Smooth muscle cell (in vitro differentiated cells): ENCODE results near the gene ITIH1. TPM values are rescaled to one million over a fixed set of nuclear protein-coding genes. Genes with fewer than 3 reads are reported as not detected.

ENCODE experiments used
- DNase-seq: peaks from one replicate; lab custom pipeline; 2025; ENCODE audit not compliant: unreplicated experiment; lab: John Stamatoyannopoulos, UW
- H2AFZ ChIP-seq: fragments of 200-600 bp; sonication (generic); 2 replicates; pipeline ENCODE4 v1.6.0; 2016; ENCODE audit warnings: antibody characterized with exemption, low read depth, mild to moderate bottlenecking
- H3F3A ChIP-seq: fragments of 200-600 bp; sonication (generic); 2 replicates; pipeline ENCODE4 v1.6.0; 2017; ENCODE audit warnings: antibody characterized with exemption, low read depth
- H3K27ac ChIP-seq: fragments of 200-600 bp; sonication (generic); 2 replicates; pipeline ENCODE4 v1.5.1; 2016; ENCODE audit warnings: low read depth, mild to moderate bottlenecking
- H3K27me3 ChIP-seq: fragments of 200-600 bp; sonication (generic); 2 replicates; pipeline ENCODE4 v1.6.1; 2016; ENCODE audit warnings: low read depth, mild to moderate bottlenecking
- H3K36me3 ChIP-seq: fragments of 200-600 bp; sonication (generic); 2 replicates; pipeline ENCODE4 v1.5.1; 2016; ENCODE audit warnings: low read depth
- H3K4me1 ChIP-seq: fragments of 200-600 bp; sonication (generic); 2 replicates; pipeline ENCODE4 v1.5.1; 2016; ENCODE audit warnings: low read depth
- H3K4me2 ChIP-seq: fragments of 200-600 bp; sonication (generic); 2 replicates; pipeline ENCODE4 v1.6.0; 2016; ENCODE audit warnings: mild to moderate bottlenecking
- H3K4me3 ChIP-seq: fragments of 200-600 bp; sonication (generic); 2 replicates; pipeline ENCODE4 v1.5.1; 2016; ENCODE audit warnings: mild to moderate bottlenecking
- H3K79me2 ChIP-seq: fragments of 200-600 bp; sonication (generic); 2 replicates; pipeline ENCODE4 v1.6.0; 2016; ENCODE audit warnings: low read depth, mild to moderate bottlenecking
- H3K9ac ChIP-seq: fragments of 200-600 bp; sonication (generic); 2 replicates; pipeline ENCODE4 v1.6.0; 2016; ENCODE audit warnings: low read depth
- H3K9me3 ChIP-seq: fragments of 200-600 bp; sonication (generic); replicated peaks from 2 replicates; pipeline ENCODE4 v1.5.1; 2016; ENCODE audit warnings: low read depth
- H4K20me1 ChIP-seq: fragments of 200-600 bp; sonication (generic); 2 replicates; pipeline ENCODE4 v1.6.0; 2016; ENCODE audit warnings: low read depth
- WGBS: methylation state at CpG from one replicate; pipeline ENCODE4 v1.1.7; 2016; ENCODE audit warnings: low lambda C conversion rate; 5-methylcytosine and 5-hydroxymethylcytosine counted together
- polyA plus RNA-seq: library from polyadenylated mRNA; unstranded; fragments of >200 nt; fragmentation: Nextera tagmentation; extraction: Ambion mirVana; gene quantifications from 2 replicates; pipeline ENCODE4 v1.2.1, GENCODE V29; 2016
- total RNA-seq: library from RNA; depleted of rRNA; stranded (reverse); fragments of >200 nt; gene quantifications from 2 replicates; pipeline ENCODE4 v1.2.3, GENCODE V29; 2014
- TF ChIP-seq, protein P1 (sequence below): fragments of 200-600 bp; sonication (generic); IDR thresholded peaks from 2 replicates; pipeline ENCODE4 v1.5.1; 2017; ENCODE audit warnings: borderline replicate concordance, mild to moderate bottlenecking, antibody characterized with exemption; ENCODE audit not compliant: insufficient read depth, poor library complexity, severe bottlenecking

ITIH1 gene
- total and polyA plus RNA-seq, 2 experiments from 2014 or later, result not detected

DNA sequence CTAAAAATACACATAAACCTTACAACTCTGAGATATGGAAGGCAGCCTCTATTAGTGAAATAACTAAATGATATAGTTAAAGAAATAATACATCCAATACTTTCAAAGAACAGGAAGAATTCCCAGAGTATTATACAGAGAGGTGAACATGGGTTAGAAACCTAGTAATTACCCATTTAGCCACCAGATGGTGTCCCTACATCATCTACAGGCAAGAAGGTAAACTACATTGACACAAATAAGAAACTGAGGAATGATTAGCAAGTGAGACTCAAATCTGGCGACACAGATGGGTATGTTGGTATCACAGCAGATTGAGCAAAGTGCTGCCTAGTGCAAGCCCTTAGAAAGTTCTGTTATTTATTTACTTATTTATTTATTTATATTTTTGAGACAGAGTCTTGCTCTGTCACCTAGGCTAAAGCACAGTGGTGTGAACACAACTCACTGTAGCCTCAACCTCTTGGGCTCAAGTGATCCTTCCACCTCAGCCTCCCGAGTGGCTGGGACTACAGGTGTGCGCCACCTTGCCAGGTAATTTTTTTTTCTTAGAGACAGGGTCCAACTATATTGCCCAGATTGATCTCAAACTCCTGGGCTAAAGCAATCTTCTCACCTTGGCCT is 34.9 kb upstream of the ITIH1 start:
- no peak overlapping the region for H3K9ac ChIP-seq
- WGBS, result 93% methylated on average over 3 of the region's 3 CpGs
- H3K4me3 ChIP-seq, result no peak overlapping the region
- no peaks in the 10 kb centered on the region for H3K9me3 ChIP-seq
- no peaks in the 10 kb centered on the region for H3F3A ChIP-seq
- no peaks in the 10 kb centered on the region for H3K4me1 ChIP-seq
- no peak overlapping the region for H2AFZ ChIP-seq
- no peak for DNase-seq
- H3K27me3 ChIP-seq, result no peaks in the 10 kb centered on the region
- H4K20me1 ChIP-seq, result no peaks in the 10 kb centered on the region
- no peak overlapping the region for H3K27ac ChIP-seq
- H3K4me2 ChIP-seq, result no peak overlapping the region
- TF ChIP-seq, protein P1, sequence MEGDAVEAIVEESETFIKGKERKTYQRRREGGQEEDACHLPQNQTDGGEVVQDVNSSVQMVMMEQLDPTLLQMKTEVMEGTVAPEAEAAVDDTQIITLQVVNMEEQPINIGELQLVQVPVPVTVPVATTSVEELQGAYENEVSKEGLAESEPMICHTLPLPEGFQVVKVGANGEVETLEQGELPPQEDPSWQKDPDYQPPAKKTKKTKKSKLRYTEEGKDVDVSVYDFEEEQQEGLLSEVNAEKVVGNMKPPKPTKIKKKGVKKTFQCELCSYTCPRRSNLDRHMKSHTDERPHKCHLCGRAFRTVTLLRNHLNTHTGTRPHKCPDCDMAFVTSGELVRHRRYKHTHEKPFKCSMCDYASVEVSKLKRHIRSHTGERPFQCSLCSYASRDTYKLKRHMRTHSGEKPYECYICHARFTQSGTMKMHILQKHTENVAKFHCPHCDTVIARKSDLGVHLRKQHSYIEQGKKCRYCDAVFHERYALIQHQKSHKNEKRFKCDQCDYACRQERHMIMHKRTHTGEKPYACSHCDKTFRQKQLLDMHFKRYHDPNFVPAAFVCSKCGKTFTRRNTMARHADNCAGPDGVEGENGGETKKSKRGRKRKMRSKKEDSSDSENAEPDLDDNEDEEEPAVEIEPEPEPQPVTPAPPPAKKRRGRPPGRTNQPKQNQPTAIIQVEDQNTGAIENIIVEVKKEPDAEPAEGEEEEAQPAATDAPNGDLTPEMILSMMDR, result peak; percentile 52
- no peaks in the 10 kb centered on the region for H3K79me2 ChIP-seq
- peaks cover 21% of the 10 kb centered on the region for H3K36me3 ChIP-seq

DNA sequence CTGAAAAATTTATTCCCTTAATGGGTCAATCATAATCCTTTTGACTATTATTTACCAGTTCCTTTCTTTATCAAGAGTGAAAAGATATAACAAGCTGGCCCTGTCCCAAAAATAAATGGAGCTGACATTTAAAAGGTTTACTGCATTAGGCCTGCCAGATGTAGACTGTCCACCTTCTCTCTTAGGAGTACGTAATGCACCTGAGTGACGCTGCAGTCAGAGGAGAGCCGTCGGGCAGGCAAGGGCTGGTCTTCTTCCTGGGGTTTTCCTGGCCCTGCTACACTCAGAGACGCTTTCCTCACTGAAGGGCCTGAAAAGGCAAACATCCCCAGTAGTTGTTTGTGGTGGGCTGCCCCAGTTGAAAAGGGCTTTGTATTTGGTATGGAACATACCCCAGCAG is 34.2 kb upstream of the ITIH1 start:
- TF ChIP-seq, protein P1, result no peak
- no peaks in the 10 kb centered on the region for H3K79me2 ChIP-seq
- H3K4me1 ChIP-seq, result no peaks in the 10 kb centered on the region
- no peak overlapping the region for H3K9ac ChIP-seq
- no peak for DNase-seq
- peaks cover 21% of the 10 kb centered on the region for H3K36me3 ChIP-seq
- no peak overlapping the region for H3K4me3 ChIP-seq
- no peaks in the 10 kb centered on the region for H3K9me3 ChIP-seq
- no peak overlapping the region for H2AFZ ChIP-seq
- 98% methylated on average over 5 of the region's 5 CpGs for WGBS
- no peak overlapping the region for H3K27ac ChIP-seq
- H4K20me1 ChIP-seq, result no peaks in the 10 kb centered on the region
- no peak overlapping the region for H3K4me2 ChIP-seq
- H3K27me3 ChIP-seq, result no peaks in the 10 kb centered on the region
- no peaks in the 10 kb centered on the region for H3F3A ChIP-seq

DNA sequence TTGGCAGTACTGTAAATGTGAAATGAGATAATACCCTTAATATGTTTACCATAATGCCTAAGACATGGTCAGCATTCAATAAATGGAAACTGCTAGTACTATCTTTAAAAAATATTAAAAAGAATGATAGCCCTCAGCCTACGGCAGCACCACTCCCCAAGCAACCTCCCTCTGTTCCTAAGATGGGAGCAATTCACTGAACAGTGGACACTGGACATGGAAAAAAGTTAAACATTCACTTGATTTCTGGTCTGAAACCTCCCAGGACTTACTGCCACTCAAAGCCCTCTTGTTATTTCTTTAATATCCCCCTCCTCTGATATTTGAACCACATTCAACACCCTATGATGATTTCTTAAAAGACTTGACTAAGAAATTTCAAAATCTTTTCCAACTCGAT is 33.7 kb upstream of the ITIH1 start:
- no peaks in the 10 kb centered on the region for H3K9me3 ChIP-seq
- H2AFZ ChIP-seq, result no peak overlapping the region
- H3K27ac ChIP-seq, result no peak overlapping the region
- H3K4me2 ChIP-seq, result no peak overlapping the region
- H3F3A ChIP-seq, result no peaks in the 10 kb centered on the region
- peaks cover 21% of the 10 kb centered on the region for H3K36me3 ChIP-seq
- no peaks in the 10 kb centered on the region for H4K20me1 ChIP-seq
- DNase-seq, result no peak
- no peak overlapping the region for H3K9ac ChIP-seq
- TF ChIP-seq, protein P1, result no peak
- no peak overlapping the region for H3K4me3 ChIP-seq
- 96% methylated on average over 2 of the region's 2 CpGs for WGBS
- H3K79me2 ChIP-seq, result no peaks in the 10 kb centered on the region
- no peaks in the 10 kb centered on the region for H3K27me3 ChIP-seq
- H3K4me1 ChIP-seq, result no peaks in the 10 kb centered on the region

DNA sequence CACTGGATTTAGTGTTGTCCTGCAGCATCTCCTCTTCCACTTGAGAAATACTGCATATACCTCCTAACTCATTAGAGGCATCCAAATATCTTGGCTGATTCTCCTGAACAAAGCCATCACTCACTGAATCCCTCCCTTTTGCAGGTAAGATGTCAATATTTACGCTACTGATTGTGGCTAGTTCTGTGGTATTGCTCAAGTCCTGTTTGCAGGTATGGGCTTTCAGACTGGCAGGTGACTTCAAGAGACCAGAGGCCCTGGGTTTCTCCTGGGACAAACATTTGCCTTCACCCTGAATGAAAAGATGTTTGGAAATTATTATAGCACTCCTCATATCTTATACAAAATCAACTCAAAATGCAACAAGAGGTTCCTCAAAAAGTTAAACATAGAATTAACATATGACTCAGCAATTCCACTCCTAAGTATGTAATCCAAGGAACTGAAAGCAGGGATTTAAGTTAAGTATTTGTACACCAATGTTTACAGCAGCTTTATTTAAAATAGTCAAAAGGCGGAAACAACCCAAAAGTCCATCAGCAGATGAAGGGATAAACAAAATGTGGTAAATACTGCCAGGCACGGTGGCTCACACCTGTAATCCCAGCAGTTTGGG is 25.2 kb upstream of the ITIH1 start:
- no peak overlapping the region for H3K9ac ChIP-seq
- WGBS, result 88% methylated on average over 3 of the region's 3 CpGs
- H3K36me3 ChIP-seq, result peaks cover 16% of the 10 kb centered on the region
- H2AFZ ChIP-seq, result no peak overlapping the region
- H3K27me3 ChIP-seq, result no peaks in the 10 kb centered on the region
- no peak for DNase-seq
- H3K4me2 ChIP-seq, result no peak overlapping the region
- TF ChIP-seq, protein P1, result no peak
- no peak overlapping the region for H3K27ac ChIP-seq
- no peaks in the 10 kb centered on the region for H3K9me3 ChIP-seq
- H4K20me1 ChIP-seq, result no peaks in the 10 kb centered on the region
- H3K4me3 ChIP-seq, result no peak overlapping the region
- no peaks in the 10 kb centered on the region for H3K4me1 ChIP-seq
- no peaks in the 10 kb centered on the region for H3F3A ChIP-seq
- H3K79me2 ChIP-seq, result no peaks in the 10 kb centered on the region
